NOMO-1 treated with DMSO at 0.1 percent for 48 hours (cell line): ENCODE data around the gene EPB41L4A.

Source experiments
- DNase-seq: peaks from one replicate; lab custom pipeline; 2025; ENCODE audit not compliant: unreplicated experiment; lab: John Stamatoyannopoulos, UW

EPB41L4A gene

DNA sequence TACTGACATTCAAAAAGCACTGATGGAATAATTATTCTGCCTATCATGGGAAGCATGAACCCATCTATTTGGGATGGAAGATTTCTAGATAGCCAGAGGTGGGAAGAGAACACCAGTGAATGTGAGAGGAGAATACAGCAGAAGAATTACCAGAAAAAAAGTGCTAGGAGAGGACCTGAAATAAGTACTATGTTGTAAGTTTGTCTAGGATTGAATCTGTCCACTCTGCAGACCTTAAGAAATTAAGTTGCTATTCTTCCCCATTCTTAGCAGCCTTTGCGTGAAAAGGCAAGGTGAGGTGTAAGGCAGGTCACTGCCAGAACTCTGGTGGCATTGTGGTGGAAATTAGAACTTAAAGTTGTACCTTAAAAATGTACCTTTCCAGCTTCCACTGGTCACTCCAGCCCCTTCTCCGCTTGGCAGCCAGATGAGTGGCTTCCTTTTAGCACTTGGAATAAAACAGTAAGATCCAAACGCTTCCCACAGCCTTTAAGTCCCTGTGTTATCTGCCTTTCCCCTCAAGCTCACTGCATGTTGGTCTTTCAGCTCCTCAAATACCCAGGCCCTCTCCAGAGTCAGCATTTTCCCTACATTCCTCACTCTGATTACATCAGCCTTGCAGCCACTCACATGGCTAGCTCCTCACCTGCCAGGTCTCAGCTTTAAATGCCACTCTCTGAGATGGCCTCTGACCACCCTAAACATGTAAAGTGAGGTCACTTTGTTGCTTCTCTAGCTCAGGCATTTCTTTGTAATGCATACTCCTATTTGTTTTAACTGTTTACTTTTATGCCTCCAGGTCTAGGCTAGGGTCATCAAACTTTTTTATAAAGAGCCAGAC is 253.0 kb downstream of the EPB41L4A start:
- DNase-seq: no peak

DNA sequence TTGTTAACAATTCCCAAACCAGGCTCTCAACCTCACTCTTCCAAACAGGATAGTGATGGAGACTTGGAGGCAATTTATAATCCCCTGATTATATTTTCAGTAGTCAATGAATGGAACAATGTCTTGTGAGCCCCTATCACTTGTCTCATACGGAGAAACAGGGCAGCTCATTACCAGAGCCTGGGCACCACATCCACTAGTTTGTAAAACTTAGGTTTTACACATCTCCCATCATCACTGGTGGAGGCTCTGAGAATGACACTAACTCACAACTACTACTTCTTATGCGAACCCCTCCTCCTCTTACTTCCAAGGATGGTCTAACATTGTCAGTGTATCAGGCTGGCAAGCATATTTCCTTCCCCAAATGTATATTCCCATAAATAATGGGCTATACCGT is 253.7 kb downstream of the EPB41L4A start:
- DNase-seq: no peak

- no peak for DNase-seq
Measured at GRCh38 chr5:112163435-112163834, 255.6 kb downstream of the EPB41L4A start.

DNA sequence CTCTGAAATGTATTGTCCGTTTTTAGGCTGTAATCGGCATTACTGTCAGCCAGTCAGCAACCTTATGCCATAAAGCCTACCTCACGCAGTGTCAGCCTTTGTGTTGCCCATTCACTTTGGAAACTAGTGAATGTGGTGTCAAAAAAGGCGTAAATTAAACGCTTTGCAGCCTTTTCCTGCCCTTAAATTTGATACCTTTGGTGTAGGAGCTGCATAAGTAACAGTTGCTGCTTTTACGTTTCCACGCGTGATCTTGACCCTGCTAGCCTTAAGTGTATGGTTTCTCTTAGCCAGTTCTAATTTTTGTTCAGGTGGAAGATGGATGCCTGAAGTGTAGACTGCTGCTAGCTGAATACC is 257.7 kb downstream of the EPB41L4A start:
- DNase-seq: no peak

DNA sequence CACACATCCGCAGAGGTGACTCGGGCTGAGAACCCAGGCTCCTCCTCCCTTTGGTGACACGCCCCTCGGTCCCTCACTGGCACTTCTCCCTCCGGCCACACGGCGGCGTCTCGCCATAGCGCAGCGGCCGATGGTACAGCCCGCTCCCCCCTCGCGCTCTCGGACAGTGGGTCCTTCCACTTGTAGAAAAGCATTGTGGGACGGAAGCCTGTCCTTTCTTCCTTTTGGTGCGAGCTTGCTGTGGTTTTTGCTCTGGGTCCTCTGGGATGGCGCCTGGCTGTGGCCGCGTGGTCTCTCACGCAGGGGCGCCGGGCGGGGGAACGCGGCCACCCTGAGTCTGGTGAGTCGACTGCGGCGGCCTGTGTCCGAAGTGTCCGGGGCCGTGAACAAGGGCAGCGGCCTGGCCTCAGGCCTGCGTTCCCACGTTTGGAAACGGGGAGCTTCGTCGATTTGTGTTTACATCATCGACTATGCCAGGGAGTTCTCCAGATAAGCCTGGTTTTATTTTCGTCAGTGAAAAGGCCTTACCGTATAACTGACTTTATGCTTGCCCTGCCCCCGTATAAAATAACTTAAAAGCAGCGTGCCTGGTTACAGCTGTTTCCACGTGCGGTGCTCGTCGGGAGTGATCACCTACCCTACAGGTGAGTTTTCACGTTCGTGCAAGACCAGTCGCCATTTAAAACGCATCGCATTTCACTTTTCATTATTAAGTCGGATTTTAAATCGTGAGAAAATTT is 258.3 kb downstream of the EPB41L4A start:
- DNase-seq: peak; percentile 80

DNA sequence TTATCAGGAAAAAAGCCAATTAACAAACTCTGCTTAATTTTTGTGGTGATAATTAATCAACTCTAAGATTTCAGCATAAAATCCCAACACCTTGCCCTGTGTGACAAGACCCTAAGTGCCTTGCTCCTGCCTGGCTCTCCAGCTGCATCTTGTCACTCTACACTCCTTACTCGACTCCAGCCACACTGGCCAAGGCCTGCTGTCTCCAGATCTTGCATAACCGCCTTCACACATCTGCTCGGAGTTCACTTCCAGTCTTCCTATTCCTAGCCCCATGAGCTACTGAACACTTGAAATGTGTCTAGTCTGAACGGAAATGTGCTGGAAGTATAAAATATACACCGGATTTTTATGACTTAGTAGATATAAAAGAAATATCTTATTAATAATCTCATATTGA is 259.6 kb downstream of the EPB41L4A start:
- DNase-seq: no peak

GRCh38 chr5:112156211-112156610 is 262.9 kb downstream of the EPB41L4A start:
- DNase-seq: no peak

DNA sequence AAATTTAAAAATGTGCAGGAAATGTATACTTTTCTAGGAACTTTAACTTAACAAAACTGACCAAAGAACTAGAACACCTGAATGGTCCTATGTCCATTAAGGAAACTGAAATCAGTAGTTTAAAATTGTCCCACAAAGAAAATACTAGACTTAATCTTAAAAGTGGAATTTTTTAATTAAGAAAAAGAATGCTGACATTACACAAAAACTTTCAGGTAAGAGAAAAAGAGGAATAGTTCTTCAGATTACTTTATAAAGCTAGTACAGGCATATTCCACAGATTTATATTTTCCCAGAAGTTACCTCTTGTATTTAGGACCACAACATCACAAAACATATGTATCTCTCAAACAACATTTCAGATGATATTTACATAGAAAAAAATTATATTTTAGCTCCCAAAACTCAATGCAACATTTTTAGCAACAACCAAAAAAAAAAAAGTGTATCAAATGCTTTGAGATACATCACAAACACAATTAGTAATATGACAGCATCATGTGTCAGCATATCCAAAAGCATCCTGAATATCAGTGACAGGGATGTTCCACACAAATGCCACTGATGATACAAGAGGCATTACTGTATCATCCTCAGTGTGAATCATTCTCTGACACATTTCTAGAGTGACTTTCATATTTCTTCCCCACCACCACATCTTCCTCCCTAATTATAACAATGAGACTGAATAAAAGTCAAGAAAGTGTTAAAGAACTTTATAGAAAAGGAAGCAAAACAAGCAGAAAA is 264.0 kb downstream of the EPB41L4A start:
- DNase-seq: no peak

GRCh38 chr5:112149727-112150126 is 269.4 kb downstream of the EPB41L4A start:
- DNase-seq: no peak

GRCh38 chr5:112146323-112147226 is 272.5 kb downstream of the EPB41L4A start:
- peak; percentile 81 for DNase-seq

DNA sequence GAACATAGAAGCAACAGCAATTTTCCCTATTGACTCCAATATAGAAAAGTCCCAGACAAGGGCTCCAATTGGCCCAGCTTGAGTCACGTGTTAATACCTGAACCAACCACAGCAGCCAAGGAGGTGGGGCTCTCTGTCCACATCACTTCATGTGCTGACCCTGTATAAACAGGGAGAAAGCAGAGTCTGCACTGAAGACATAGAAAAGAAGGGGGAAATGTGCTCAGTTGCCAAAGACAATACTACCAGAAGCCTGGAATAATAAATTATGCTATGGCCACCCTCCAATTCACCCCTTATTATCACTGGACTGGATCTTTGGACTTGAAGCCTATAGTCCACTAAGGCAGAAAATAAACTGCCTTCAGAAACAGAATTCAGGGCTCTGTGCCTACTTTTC is 275.4 kb downstream of the EPB41L4A start:
- DNase-seq: no peak

DNA sequence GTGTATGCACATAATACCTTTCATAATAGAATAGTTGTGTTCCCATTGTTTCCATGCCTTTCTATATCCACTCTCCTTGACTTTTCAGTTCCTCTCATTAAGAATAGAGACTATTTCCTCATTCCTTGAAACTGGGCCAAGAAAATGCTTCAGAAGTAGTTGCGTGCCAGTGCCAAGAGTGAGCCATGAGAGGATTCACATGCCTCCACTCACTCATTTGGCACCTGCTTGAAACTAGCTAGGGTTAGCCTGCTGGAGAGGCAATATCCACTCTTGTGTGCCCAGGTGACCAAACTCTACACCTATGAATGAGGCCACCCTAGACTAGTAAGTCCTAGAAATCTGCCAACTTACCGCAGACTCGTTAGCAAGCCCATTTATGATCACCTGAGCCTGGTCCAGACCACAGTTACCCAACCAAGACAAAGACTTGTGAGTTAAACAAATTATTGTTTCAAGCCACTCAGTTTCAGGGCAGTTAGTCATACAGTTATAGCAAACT is 276.3 kb downstream of the EPB41L4A start:
- DNase-seq: peak; percentile 11

DNA sequence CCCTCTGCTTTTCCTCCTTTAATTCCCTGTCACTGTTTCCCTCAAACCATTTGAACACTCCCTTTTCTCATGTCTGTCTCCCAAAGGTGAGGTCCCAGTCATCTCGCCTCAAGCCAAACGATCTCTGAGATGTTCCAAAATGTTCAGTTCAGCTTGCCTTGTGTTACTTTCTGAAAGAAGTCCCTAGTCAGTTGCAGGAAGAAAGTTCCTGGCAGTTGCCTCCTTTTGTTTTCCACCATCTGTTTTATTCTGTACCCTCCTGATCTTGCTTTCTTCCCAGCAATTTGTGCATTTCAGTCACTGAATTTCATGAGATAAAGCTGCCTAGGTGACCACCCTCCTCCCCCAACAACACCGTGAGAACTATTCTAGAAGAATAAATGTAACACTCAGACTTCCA is 277.5 kb downstream of the EPB41L4A start:
- no peak for DNase-seq

DNA sequence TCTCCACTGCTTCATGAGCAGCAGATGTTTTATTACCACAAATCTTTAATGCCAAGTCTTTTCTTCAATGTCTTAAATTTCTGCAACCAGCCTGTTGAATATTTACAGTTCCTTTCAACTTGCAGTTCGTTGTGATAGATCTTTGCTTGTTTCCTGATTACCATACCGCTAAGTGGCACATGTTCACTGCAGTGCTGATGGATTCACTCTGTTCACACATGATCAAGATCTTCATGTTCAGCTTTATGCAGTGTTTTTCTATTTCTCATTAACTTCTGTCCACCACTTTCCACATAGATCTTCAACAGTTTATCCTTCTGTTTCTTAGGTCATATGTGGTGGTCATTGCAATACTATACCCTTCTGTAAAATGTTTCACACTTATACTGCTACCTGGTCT is 280.6 kb downstream of the EPB41L4A start:
- no peak for DNase-seq

- DNase-seq: no peak
Measured at GRCh38 chr5:112136773-112137172, 282.3 kb downstream of the EPB41L4A start.

GRCh38 chr5:112127861-112128260 is 291.2 kb downstream of the EPB41L4A start:
- DNase-seq: no peak

DNA sequence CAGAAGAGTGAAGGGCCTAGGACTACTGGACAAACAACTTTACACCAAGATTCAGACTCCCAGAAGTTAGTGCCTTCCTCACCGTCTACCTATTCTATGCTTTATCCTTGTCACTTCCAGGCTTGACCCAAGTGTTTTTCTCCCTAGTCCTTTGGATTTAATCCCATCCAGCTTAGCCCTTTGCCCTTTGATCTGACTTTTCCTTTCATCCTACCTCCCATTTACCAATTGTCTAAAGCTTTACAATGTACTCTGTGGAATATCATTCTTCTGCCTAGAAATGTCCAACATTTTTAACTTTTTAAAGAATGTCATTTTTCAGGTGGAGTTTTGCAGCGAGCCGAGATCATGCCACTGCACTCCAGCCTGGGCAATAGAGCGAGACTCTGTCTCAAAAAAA is 292.1 kb downstream of the EPB41L4A start:
- DNase-seq: no peak

DNA sequence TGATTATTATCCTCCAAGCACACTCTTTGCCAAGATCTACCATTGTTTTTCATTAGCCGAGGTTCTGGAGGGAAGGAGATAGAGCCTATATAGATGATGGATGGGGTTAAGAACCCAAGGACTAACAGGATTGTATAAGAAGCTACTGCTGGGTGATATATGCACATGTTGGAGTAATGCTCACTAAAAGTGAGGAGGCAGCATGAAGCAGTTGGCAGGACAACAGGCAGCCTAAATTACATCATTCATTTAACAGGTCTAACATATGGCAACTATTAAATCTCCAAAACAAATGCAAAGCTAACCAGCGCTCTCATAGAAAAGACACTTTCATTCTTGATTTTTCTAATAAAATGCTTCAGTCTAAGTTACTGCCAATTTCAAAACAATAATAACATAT is 293.2 kb downstream of the EPB41L4A start:
- no peak for DNase-seq

DNA sequence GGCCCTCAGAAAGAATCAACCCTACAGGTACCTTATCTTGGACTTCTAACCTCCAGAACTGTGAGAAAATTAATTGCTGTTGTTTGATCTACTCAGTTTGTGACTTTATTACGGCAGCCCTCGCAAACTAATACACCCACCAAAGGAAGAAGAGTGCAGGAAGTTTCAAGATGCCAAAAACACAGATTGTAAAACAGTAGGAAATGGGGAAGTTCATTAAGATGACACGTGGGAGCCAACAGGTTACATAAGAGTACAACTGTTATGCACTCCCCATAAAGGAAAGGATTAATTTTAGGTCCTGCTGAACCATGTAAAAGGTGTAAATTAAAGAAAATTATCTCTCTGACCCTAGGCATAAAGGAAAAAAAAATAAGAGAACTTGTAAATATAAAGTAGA is 294.3 kb downstream of the EPB41L4A start:
- DNase-seq: peak; percentile 84

GRCh38 chr5:112123086-112123485 is 296.0 kb downstream of the EPB41L4A start:
- DNase-seq: no peak

- no peak for DNase-seq
Measured at GRCh38 chr5:112122353-112122752, 296.7 kb downstream of the EPB41L4A start.
